SK-N-SH (cell line): ENCODE measurements around the gene COL8A1. TPM values are rescaled to one million over a fixed set of nuclear protein-coding genes. Genes with fewer than 3 reads are reported as not detected.

Source experiments
- CTCF ChIA-PET: fragments of 300-600, 350-600 bp; formaldehyde crosslinking; extraction: SDS; loops from one replicate; lab custom pipeline; 2021; lab: Yijun Ruan, JAX
- POLR2A ChIA-PET: fragments of 350-600 bp; sonication (Branson Sonifier 250); formaldehyde crosslinking; extraction: SDS; loops from one replicate; lab custom pipeline; 2020; ENCODE audit warnings: antibody characterized with exemption, inconsistent platforms; lab: Yijun Ruan, JAX
- DNase-seq: peaks from one replicate; pipeline ENCODE4 v3.0.0; 2012
- H2AFZ ChIP-seq: fragments of 200-600 bp; sonication (generic); 2 replicates; pipeline ENCODE4 v1.8.1; 2016; ENCODE audit warnings: antibody characterized with exemption, mild to moderate bottlenecking, low read depth
- H3F3A ChIP-seq: fragments of 200-600 bp; sonication (generic); replicated peaks from 2 replicates; pipeline ENCODE3; 2016; ENCODE audit warnings: antibody characterized with exemption, mild to moderate bottlenecking; ENCODE audit not compliant: insufficient read depth
- H3K27ac ChIP-seq, 2 experiments: fragments of 200-500 bp in 1 of 2; fragments of 200-600 bp in 1 of 2; sonication (Bioruptor generic) in 1 of 2; sonication (generic), shearing (Covaris generic) in 1 of 2; 2 replicates each; pipeline versions ENCODE4 v1.5.1 to v1.6.1; 2014 to 2016; ENCODE audit warnings: low read depth in 2 of 2, inconsistent platforms in 1 of 2, low read length in 1 of 2, mild to moderate bottlenecking in 1 of 2, mixed read lengths in 1 of 2
- H3K27me3 ChIP-seq: fragments of 200-600 bp; sonication (generic), shearing (Covaris generic); 2 replicates; pipeline ENCODE4 v1.6.1; 2016; ENCODE audit warnings: mixed run types; ENCODE audit not compliant: insufficient read depth
- H3K36me3 ChIP-seq, 2 experiments: fragments of 200-500 bp in 1 of 2; fragments of 200-600 bp in 1 of 2; sonication (Bioruptor generic) in 1 of 2; sonication (generic) in 1 of 2; replicated peaks in 1 of 2; 2 replicates each; pipeline versions ENCODE3 to v1.5.1; 2014 to 2016; ENCODE audit warnings: low read length in 1 of 2, mild to moderate bottlenecking in 1 of 2; ENCODE audit not compliant: insufficient read depth in 2 of 2, control insufficient read depth in 1 of 2
- H3K4me1 ChIP-seq, 2 experiments: fragments of 200-500 bp in 1 of 2; fragments of 200-600 bp in 1 of 2; sonication (Bioruptor generic) in 1 of 2; sonication (generic), shearing (Covaris generic) in 1 of 2; 2 replicates each; pipeline versions ENCODE4 v1.5.1 to v1.6.1; 2014 to 2016; ENCODE audit warnings: low read depth in 1 of 2, low read length in 1 of 2, mixed run types in 1 of 2; ENCODE audit not compliant: insufficient read depth in 2 of 2, control insufficient read depth in 1 of 2
- H3K4me2 ChIP-seq: fragments of 200-600 bp; sonication (generic), shearing (Covaris generic); 2 replicates; pipeline ENCODE4 v1.6.1; 2017; ENCODE audit warnings: mixed run types
- H3K4me3 ChIP-seq, 2 experiments: fragments of 200-500 bp in 1 of 2; fragments of 200-600 bp in 1 of 2; sonication (Bioruptor generic) in 1 of 2; sonication (generic), shearing (Covaris generic) in 1 of 2; 2 replicates each; pipeline versions ENCODE4 v1.5.1 to v1.8.1; 2014 to 2016; ENCODE audit warnings: low read depth in 2 of 2, inconsistent platforms in 1 of 2, low read length in 1 of 2, mild to moderate bottlenecking in 1 of 2, mixed read lengths in 1 of 2, moderate library complexity in 1 of 2
- H3K79me2 ChIP-seq: fragments of 200-600 bp; sonication (generic); 2 replicates; pipeline ENCODE4 v1.8.1; 2017; ENCODE audit warnings: mild to moderate bottlenecking; ENCODE audit not compliant: insufficient read depth
- H3K9ac ChIP-seq: fragments of 200-600 bp; sonication (generic); 2 replicates; pipeline ENCODE4 v1.6.1; 2017; ENCODE audit warnings: mixed run types
- H3K9me2 ChIP-seq: fragments of 200-600 bp; sonication (generic); 2 replicates; pipeline ENCODE4 v1.6.1; 2017; ENCODE audit warnings: mixed run types
- H3K9me3 ChIP-seq: fragments of 200-600 bp; sonication (generic); 2 replicates; pipeline ENCODE4 v1.6.1; 2017; ENCODE audit warnings: mixed run types, mild to moderate bottlenecking, moderate library complexity
- H4K20me1 ChIP-seq: fragments of 200-600 bp; sonication (generic); 2 replicates; pipeline ENCODE4 v1.6.1; 2017; ENCODE audit warnings: mild to moderate bottlenecking, mixed run types; ENCODE audit not compliant: insufficient read depth
- CHD2 ChIP-seq: fragments of 150-350 bp; IDR thresholded peaks from 2 replicates; pipeline ENCODE4 v1.6.1; 2018; ENCODE audit warnings: low read length; ENCODE audit not compliant: partially characterized antibody
- CTCF ChIP-seq: fragments of 200-600 bp; sonication (generic); IDR thresholded peaks from 2 replicates; pipeline ENCODE4 v1.6.1; 2017; ENCODE audit warnings: antibody characterized with exemption, mild to moderate bottlenecking, moderate library complexity
- FOXJ3 ChIP-seq: sonication (generic); formaldehyde crosslinking; IDR thresholded peaks from 2 replicates; pipeline ENCODE4 v1.5.1; 2020; ENCODE audit warnings: mild to moderate bottlenecking, missing genetic modification reagents
- JUND ChIP-seq: IDR thresholded peaks from 2 replicates; pipeline ENCODE4 v1.4.0; 2012
- MAX ChIP-seq: IDR thresholded peaks from 2 replicates; pipeline ENCODE4 v1.4.0; 2012; ENCODE audit warnings: low read depth
- MXI1 ChIP-seq: IDR thresholded peaks from 2 replicates; pipeline ENCODE4 v1.6.1; 2012; ENCODE audit warnings: mild to moderate bottlenecking, low read depth, low read length, improper control_type of control experiment
- PBX3 ChIP-seq: IDR thresholded peaks from 2 replicates; pipeline ENCODE4; 2012
- RAD21 ChIP-seq: IDR thresholded peaks from 2 replicates; pipeline ENCODE4 v1.6.1; 2012; ENCODE audit warnings: mild to moderate bottlenecking, low read length
- RCOR1 ChIP-seq: fragments of 150-350 bp; IDR thresholded peaks from 2 replicates; pipeline ENCODE4 v1.6.1; 2017; ENCODE audit warnings: antibody characterized with exemption, low read length
- RFX5 ChIP-seq: IDR thresholded peaks from 2 replicates; pipeline ENCODE4 v1.6.1; 2012; ENCODE audit warnings: mild to moderate bottlenecking, improper control_type of control experiment, low read length
- RXRA ChIP-seq: IDR thresholded peaks from 2 replicates; pipeline ENCODE4 v1.4.0; 2012; ENCODE audit warnings: low read depth, mild to moderate bottlenecking, borderline replicate concordance
- SIN3A ChIP-seq: IDR thresholded peaks from 2 replicates; pipeline ENCODE4 v1.6.1; 2012; ENCODE audit warnings: low read depth, mild to moderate bottlenecking, low read length, moderate library complexity, borderline replicate concordance
- WGBS: methylation state at CpG from one replicate; pipeline ENCODE4 v1.1.6; 2017; ENCODE audit warnings: low lambda C conversion rate; 5-methylcytosine and 5-hydroxymethylcytosine counted together
- polyA plus RNA-seq, 3 experiments: library from polyadenylated mRNA; depleted of rRNA; stranded (reverse); fragments of >200 nt; gene quantifications; 2 replicates each; pipeline ENCODE4 v1.2.3, GENCODE V29; 2012

The COL8A1 gene
- polyA plus RNA-seq, 1 of the 3 experiments (the other 2 are of a cell fraction): 4.0 TPM

GRCh38 chr3:99704417-99704816 lies 66.0 kb downstream of the COL8A1 start:
- CTCF ChIA-PET: no interaction called here

GRCh38 chr3:99706410-99706809 lies 68.0 kb downstream of the COL8A1 start:
- H3K9me3 ChIP-seq: no peaks in the 10 kb centered on the region
- H3K27me3 ChIP-seq: no peaks in the 10 kb centered on the region; the same call in 1 of the 2 replicates
- H3K4me2 ChIP-seq: no peak overlapping the region
- DNase-seq: no peak
- no peak overlapping the region for H3K4me3 ChIP-seq
- H3K79me2 ChIP-seq: no peaks in the 10 kb centered on the region
- ChIA-PET POLR2A (no interaction called here), CTCF (interaction anchor here (1.2 kb wide), 1 partner anchor 19 kb away, joined by 4 read pairs; no protein-coding TSS in a partner anchor)
- H3K9ac ChIP-seq: no peak overlapping the region
- no peaks in the 10 kb centered on the region for H4K20me1 ChIP-seq
- no peaks in the 10 kb centered on the region for H3K36me3 ChIP-seq
- no peak for TF ChIP-seq MAX
- no peak for TF ChIP-seq RFX5
- no peak for TF ChIP-seq MXI1
- no peak for TF ChIP-seq CHD2
- TF ChIP-seq SIN3A: no peak
- no peak for TF ChIP-seq JUND
- no peak for TF ChIP-seq FOXJ3 (CRISPR knock-in tag)
- TF ChIP-seq PBX3: no peak
- no peak for TF ChIP-seq RCOR1
- no peak for TF ChIP-seq RAD21
- TF ChIP-seq RXRA: no peak
- H3K4me1 ChIP-seq: no peaks in the 10 kb centered on the region
- WGBS: 14% methylated on average over 1 of the region's 1 CpG
- no peak overlapping the region for H3K27ac ChIP-seq
- no peaks in the 10 kb centered on the region for H3K9me2 ChIP-seq
- H2AFZ ChIP-seq: no peak overlapping the region
- H3F3A ChIP-seq: no peaks in the 10 kb centered on the region

More at GRCh38 chr3:99704417-99704816, 66.0 kb downstream of the COL8A1 start:
- no peaks in the 10 kb centered on the region; the same call in 1 of the 2 replicates for H3K27me3 ChIP-seq
- H4K20me1 ChIP-seq: no peaks in the 10 kb centered on the region
- 9% methylated on average over 2 of the region's 2 CpGs for WGBS
- H2AFZ ChIP-seq: no peak overlapping the region
- no peak for DNase-seq
- H3K27ac ChIP-seq: no peak overlapping the region
- H3K36me3 ChIP-seq: no peaks in the 10 kb centered on the region
- H3F3A ChIP-seq: no peaks in the 10 kb centered on the region
- H3K4me3 ChIP-seq: no peak overlapping the region
- TF ChIP-seq CTCF: 0 out of 2 replicates have a peak, but pooled peaks have one; percentile 13
- no peak for TF ChIP-seq RXRA
- no peaks in the 10 kb centered on the region for H3K9me3 ChIP-seq
- no peaks in the 10 kb centered on the region for H3K9me2 ChIP-seq
- no peak overlapping the region for H3K4me2 ChIP-seq
- no peak overlapping the region for H3K9ac ChIP-seq
- H3K79me2 ChIP-seq: no peaks in the 10 kb centered on the region
- H3K4me1 ChIP-seq: no peaks in the 10 kb centered on the region; a peak in 2 of 4 replicates
- POLR2A ChIA-PET: no interaction called here
